CD14-positive monocyte (primary cell): ENCODE results near the gene ZSCAN2. TPM values are rescaled to one million over a fixed set of nuclear protein-coding genes. Genes with fewer than 3 reads are reported as not detected.
A peak's percentile ranks its signal among the peaks of the same experiment; 100 is the strongest.

Experiments
- DNase-seq, 3 donors: peaks; one replicate each; pipeline ENCODE4 v3.0.0-alpha.2; 2011 to 2022
- H2AFZ ChIP-seq: 2 replicates; pipeline ENCODE4 v1.6.0; 2012; ENCODE audit warnings: mild to moderate bottlenecking, low read depth, low read length, inconsistent platforms; ENCODE audit not compliant: insufficient read depth, poor library complexity, severe bottlenecking
- H3K27ac ChIP-seq, 2 donors: 1 replicate in 1 of 2; 2 replicates in 1 of 2; pipeline ENCODE4 v1.5.1; 2012 to 2013; ENCODE audit warnings: low read length in 2 of 2, control low read depth in 1 of 2, inconsistent platforms in 1 of 2, low read depth in 1 of 2, mild to moderate bottlenecking in 1 of 2
- H3K27me3 ChIP-seq, 2 donors: one replicate each; pipeline versions ENCODE4 v1.6.0 to v1.6.1; 2011 to 2013; ENCODE audit warnings: low read length in 2 of 2; ENCODE audit not compliant: control insufficient read depth in 2 of 2, insufficient read depth in 2 of 2
- H3K36me3 ChIP-seq, 2 donors: replicated peaks in 1 of 2; 1 replicate in 1 of 2; 2 replicates in 1 of 2; pipeline versions ENCODE4 v1.5.1 to v1.6.1; 2012 to 2013; ENCODE audit warnings: low read length in 2 of 2, control low read depth in 1 of 2, inconsistent platforms in 1 of 2, mild to moderate bottlenecking in 1 of 2; ENCODE audit not compliant: insufficient read depth in 2 of 2, control insufficient read depth in 1 of 2
- H3K4me1 ChIP-seq, 2 donors: 1 replicate in 1 of 2; 2 replicates in 1 of 2; pipeline versions ENCODE4 v1.5.1 to v1.6.1; 2012 to 2013; ENCODE audit warnings: low read length in 2 of 2, control low read depth in 1 of 2, inconsistent platforms in 1 of 2, mild to moderate bottlenecking in 1 of 2, moderate library complexity in 1 of 2; ENCODE audit not compliant: insufficient read depth in 2 of 2, control insufficient read depth in 1 of 2
- H3K4me2 ChIP-seq: replicated peaks from 2 replicates; pipeline ENCODE3; 2012; ENCODE audit warnings: low read length, moderate library complexity, mild to moderate bottlenecking; ENCODE audit not compliant: poor library complexity, severe bottlenecking; ENCODE audit errors: extremely low read depth
- H3K4me3 ChIP-seq, 3 experiments: fragments of 200-600 bp in 1 of 3; sonication (generic) in 1 of 3; replicated peaks in 1 of 3; 1 replicate in 2 of 3; 2 replicates in 1 of 3; pipeline ENCODE4 v1.5.1; 2011 to 2013; ENCODE audit warnings: low read length in 3 of 3, mild to moderate bottlenecking in 3 of 3, control low read depth in 2 of 3, low read depth in 2 of 3, inconsistent platforms in 1 of 3, moderate library complexity in 1 of 3
- H3K79me2 ChIP-seq: 2 replicates; pipeline ENCODE4 v1.6.0; 2012; ENCODE audit warnings: mild to moderate bottlenecking, control low read depth, inconsistent platforms, low read length, moderate library complexity; ENCODE audit not compliant: insufficient read depth
- H3K9ac ChIP-seq: 2 replicates; pipeline ENCODE4 v1.6.0; 2017; ENCODE audit warnings: low read length, mild to moderate bottlenecking; ENCODE audit not compliant: insufficient read depth, poor library complexity, severe bottlenecking
- H3K9me3 ChIP-seq, 2 donors: replicated peaks in 1 of 2; 1 replicate in 1 of 2; 2 replicates in 1 of 2; pipeline versions ENCODE4 v1.5.1 to v1.6.1; 2012 to 2013; ENCODE audit warnings: low read length in 2 of 2, control low read depth in 1 of 2; ENCODE audit not compliant: control insufficient read depth in 1 of 2, insufficient read depth in 1 of 2
- H4K20me1 ChIP-seq: 2 replicates; pipeline ENCODE4 v1.6.0; 2012; ENCODE audit warnings: mild to moderate bottlenecking, low read length, control low read depth, moderate library complexity; ENCODE audit not compliant: insufficient read depth
- H3K27ac Mint-ChIP-seq, 7 donors: one replicate each; pipeline ENCODE4 v1.8.0; 2020; ENCODE audit warnings: mild to moderate bottlenecking in 7 of 7, mixed read lengths in 7 of 7, moderate library complexity in 6 of 7, inconsistent platforms in 2 of 7
- H3K27me3 Mint-ChIP-seq, 3 donors: one replicate each; pipeline ENCODE4 v1.8.0; 2021 to 2022; ENCODE audit warnings: low read depth in 3 of 3, mild to moderate bottlenecking in 3 of 3, mixed read lengths in 3 of 3, moderate library complexity in 3 of 3, inconsistent platforms in 1 of 3
- H3K36me3 Mint-ChIP-seq, 2 donors: one replicate each; pipeline ENCODE4 v1.8.0; 2020; ENCODE audit warnings: mixed read lengths in 2 of 2, inconsistent platforms in 1 of 2, mild to moderate bottlenecking in 1 of 2
- H3K4me1 Mint-ChIP-seq: one replicate; pipeline ENCODE4 v1.8.0; 2020; ENCODE audit warnings: mild to moderate bottlenecking, mixed read lengths
- H3K4me3 Mint-ChIP-seq, 2 donors: one replicate each; pipeline ENCODE4 v1.8.0; 2020; ENCODE audit warnings: mild to moderate bottlenecking in 2 of 2, mixed read lengths in 2 of 2, moderate library complexity in 1 of 2
- H3K9me3 Mint-ChIP-seq, 7 donors: one replicate each; pipeline ENCODE4 v1.8.0; 2020 to 2022; ENCODE audit warnings: mixed read lengths in 7 of 7, mild to moderate bottlenecking in 6 of 7, moderate library complexity in 6 of 7, inconsistent platforms in 2 of 7
- WGBS: methylation state at CpG from one replicate; pipeline ENCODE4 v1.1.5; 2013; ENCODE audit warnings: missing lambda C conversion rate; ENCODE audit not compliant: insufficient coverage; 5-methylcytosine and 5-hydroxymethylcytosine counted together
- intact Hi-C, 2 donors: fragments of 100-400 bp; cut with micrococcal nuclease; formaldehyde crosslinking; loops; one replicate each; pipeline versions ENCODE4 v1.15.0 to v1.15.1; 2023
- polyA plus RNA-seq, 3 donors: library from polyadenylated mRNA; depleted of rRNA in 1 of 3; unstranded in 2 of 3; stranded (reverse) in 1 of 3; fragments of 300-500 nt in 2 of 3; fragments of >200 nt in 1 of 3; fragmentation: Illumina TruSeq in 2 of 3; gene quantifications; 1 replicate in 2 of 3; 2 replicates in 1 of 3; pipeline ENCODE4 v1.2.3, GENCODE V29; 2012 to 2021
- TF ChIP-seq, protein P1 (sequence below): fragments of 200-600 bp; IDR thresholded peaks from one replicate; pipeline ENCODE4 v1.8.0; 2022; ENCODE audit warnings: antibody characterized with exemption, mild to moderate bottlenecking

Gene ZSCAN2
- polyA plus RNA-seq, 3 donors, result 1.7 to 6.1 (median 3.4) TPM

DNA sequence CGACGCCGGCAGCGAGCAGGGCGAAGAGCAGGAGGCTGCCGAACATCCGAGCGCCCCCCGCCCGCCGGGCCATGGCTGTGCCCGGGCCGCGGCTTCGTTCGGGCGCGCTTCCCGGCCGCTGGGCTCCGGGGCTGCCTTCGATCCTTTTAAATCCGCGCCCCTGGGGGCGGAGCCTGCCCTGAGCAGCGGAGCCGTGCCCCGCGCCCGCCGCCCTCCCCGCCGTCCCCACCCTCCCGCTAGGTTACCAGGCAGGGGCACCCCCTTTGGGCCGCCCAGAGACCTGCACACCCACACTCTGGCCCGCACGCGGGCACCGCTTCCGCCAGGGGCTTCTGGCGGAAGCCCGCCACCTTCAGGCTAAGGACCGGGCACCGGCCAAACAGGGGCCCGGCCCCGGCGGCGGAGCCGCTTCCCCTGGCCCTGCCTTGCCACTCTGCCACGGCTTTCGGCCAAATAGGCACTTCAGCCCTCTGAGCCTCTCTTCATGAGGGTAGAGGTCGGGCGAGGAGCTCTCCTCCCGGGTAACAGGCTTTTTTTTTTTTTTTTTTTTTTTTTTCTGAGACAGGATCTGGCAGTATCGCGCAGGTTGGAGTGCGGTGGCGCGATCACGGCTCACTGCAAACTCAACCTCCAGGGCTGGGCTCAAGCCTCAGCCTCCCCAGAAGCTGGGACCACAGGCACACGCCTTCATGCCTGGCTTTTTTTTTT is 57.4 kb downstream of the ZSCAN2 start, which contains the start of gene NMB:
TSS of gene NMB (minus strand) at position 120 of the 708 bp plus-strand sequence. CDS start at position 73, 47 bp downstream.
- Mint-ChIP-seq H3K27me3 (peaks cover 0 to 8% (median 8%) of the 10 kb centered on the region in 3 donors), H3K4me1 (peaks cover 37% of the 10 kb centered on the region), H3K4me3 (peak within 1 kb of the TSS; percentile 83 to 87), H3K27ac (peak within 1 kb of the TSS in 2 of 7 donors; percentile 31 to 76), H3K36me3 (peaks cover 10 to 33% of the 10 kb centered on the region in 2 donors), H3K9me3 (peaks cover 0 to 1% (median 0%) of the 10 kb centered on the region in 7 donors)
- peak within 1 kb of the TSS; percentile 58 for H3K9ac ChIP-seq
- H3K4me2 ChIP-seq, result peak within 1 kb of the TSS; percentile 85
- no peaks in the 10 kb centered on the region for H3K9me3 ChIP-seq
- peak; percentile 78 to 83 (median 82) for DNase-seq
- H3K27me3 ChIP-seq, result no peaks in the 10 kb centered on the region
- peaks cover 5% of the 10 kb centered on the region for H3K79me2 ChIP-seq
- TF ChIP-seq, protein P1, sequence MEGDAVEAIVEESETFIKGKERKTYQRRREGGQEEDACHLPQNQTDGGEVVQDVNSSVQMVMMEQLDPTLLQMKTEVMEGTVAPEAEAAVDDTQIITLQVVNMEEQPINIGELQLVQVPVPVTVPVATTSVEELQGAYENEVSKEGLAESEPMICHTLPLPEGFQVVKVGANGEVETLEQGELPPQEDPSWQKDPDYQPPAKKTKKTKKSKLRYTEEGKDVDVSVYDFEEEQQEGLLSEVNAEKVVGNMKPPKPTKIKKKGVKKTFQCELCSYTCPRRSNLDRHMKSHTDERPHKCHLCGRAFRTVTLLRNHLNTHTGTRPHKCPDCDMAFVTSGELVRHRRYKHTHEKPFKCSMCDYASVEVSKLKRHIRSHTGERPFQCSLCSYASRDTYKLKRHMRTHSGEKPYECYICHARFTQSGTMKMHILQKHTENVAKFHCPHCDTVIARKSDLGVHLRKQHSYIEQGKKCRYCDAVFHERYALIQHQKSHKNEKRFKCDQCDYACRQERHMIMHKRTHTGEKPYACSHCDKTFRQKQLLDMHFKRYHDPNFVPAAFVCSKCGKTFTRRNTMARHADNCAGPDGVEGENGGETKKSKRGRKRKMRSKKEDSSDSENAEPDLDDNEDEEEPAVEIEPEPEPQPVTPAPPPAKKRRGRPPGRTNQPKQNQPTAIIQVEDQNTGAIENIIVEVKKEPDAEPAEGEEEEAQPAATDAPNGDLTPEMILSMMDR, result peak; percentile 74
- WGBS, result under 1% methylated on average over 46 of the region's 61 CpGs
- peak within 1 kb of the TSS; percentile 86 for H2AFZ ChIP-seq
- H4K20me1 ChIP-seq, result peaks cover 18% of the 10 kb centered on the region
- peaks cover 28 to 32% of the 10 kb centered on the region in 2 donors for H3K4me1 ChIP-seq
- peaks cover 0 to 23% of the 10 kb centered on the region in 2 donors for H3K36me3 ChIP-seq
- intact Hi-C loops, result loop anchor here (5.0 to 10.0 kb wide), 4 partner anchors 57 to 114 kb away; partner anchors contain the start of genes SEC11A (in 1 of the 2) and ZNF592 (in 1 of the 2)
- no peak within 1 kb of the TSS for H3K27ac ChIP-seq
- peak within 1 kb of the TSS; percentile 33 to 75 (median 41) for H3K4me3 ChIP-seq

- Mint-ChIP-seq H3K4me1 (peaks cover 31% of the 10 kb centered on the region), H3K36me3 (peaks cover 11 to 39% of the 10 kb centered on the region in 2 donors), H3K9me3 (peaks cover 0 to 1% (median 0%) of the 10 kb centered on the region in 7 donors), H3K4me3 (peak overlapping the region; percentile 83 to 87), H3K27ac (peak overlapping the region in 1 of 7 donors; percentile 31), H3K27me3 (peaks cover 0 to 8% (median 8%) of the 10 kb centered on the region in 3 donors)
- peak overlapping the region; percentile 86 for H2AFZ ChIP-seq
- no peaks in the 10 kb centered on the region for H3K9me3 ChIP-seq
- intact Hi-C loops, result loop anchor here (5.0 to 10.0 kb wide), 4 partner anchors 56 to 113 kb away; partner anchors contain the start of genes SEC11A (in 1 of the 2) and ZNF592 (in 1 of the 2)
- H3K36me3 ChIP-seq, result peaks cover 0 to 27% of the 10 kb centered on the region in 2 donors
- TF ChIP-seq, protein P1, result no peak
- H4K20me1 ChIP-seq, result peaks cover 18% of the 10 kb centered on the region
- no peaks in the 10 kb centered on the region for H3K27me3 ChIP-seq
- no peaks in the 10 kb centered on the region for H3K79me2 ChIP-seq
- H3K9ac ChIP-seq, result peak overlapping the region; percentile 58
- H3K4me1 ChIP-seq, result peaks cover 22 to 25% of the 10 kb centered on the region in 2 donors
- no peak overlapping the region for H3K27ac ChIP-seq
- 64% methylated on average over 3 of the region's 7 CpGs for WGBS
- DNase-seq, result no peak
- peak overlapping the region; percentile 85 for H3K4me2 ChIP-seq
- peak overlapping the region; percentile 33 to 75 (median 35) for H3K4me3 ChIP-seq
These were observed 58.1 kb downstream of the ZSCAN2 start for GRCh38 chr15:84658788-84659411.
